HepG2 (cell line): ENCODE data around the gene FANCF. TPM values are rescaled to one million over a fixed set of nuclear protein-coding genes. Genes with fewer than 3 reads are reported as not detected.

Experiments used
- AGO1 ChIP-seq: fragments of 200-400 bp; formaldehyde crosslinking; IDR thresholded peaks from 2 replicates; pipeline ENCODE4 v1.6.1; 2017; ENCODE audit warnings: mild to moderate bottlenecking, low read depth, low read length, moderate library complexity; ENCODE audit not compliant: poor library complexity, severe bottlenecking
- CEBPB ChIP-seq: IDR thresholded peaks from 2 replicates; pipeline ENCODE4 v1.6.1; 2011; ENCODE audit warnings: low read depth, low read length, improper control_type of control experiment, borderline replicate concordance
- GFI1 ChIP-seq: sonication (generic); formaldehyde crosslinking; IDR thresholded peaks from 2 replicates; pipeline ENCODE4 v1.5.0; 2020; ENCODE audit warnings: missing genetic modification reagents, mild to moderate bottlenecking, borderline replicate concordance
- HDAC2 ChIP-seq: sonication (generic); formaldehyde crosslinking; IDR thresholded peaks from 2 replicates; pipeline ENCODE4 v1.4.0; 2020; ENCODE audit warnings: missing genetic modification reagents
- KAT7 ChIP-seq: IDR thresholded peaks from 2 replicates; pipeline ENCODE4 v1.6.1; 2018; ENCODE audit warnings: borderline replicate concordance, missing compliant biosample characterization
- KLF11 ChIP-seq: IDR thresholded peaks from 2 replicates; pipeline ENCODE4 v1.6.1; 2016; ENCODE audit warnings: missing compliant biosample characterization
- PLRG1 ChIP-seq: fragments of 450-650 bp; conservative IDR thresholded peaks from 2 replicates; pipeline ENCODE4 v1.6.1; 2016
- SIX1 ChIP-seq: sonication (generic); formaldehyde crosslinking; IDR thresholded peaks from 2 replicates; pipeline ENCODE4 v1.4.0; 2020; ENCODE audit warnings: missing genetic modification reagents, borderline replicate concordance
- TARDBP ChIP-seq: sonication (generic); formaldehyde crosslinking; IDR thresholded peaks from 2 replicates; pipeline ENCODE4 v1.8.0; 2022; ENCODE audit warnings: mild to moderate bottlenecking, missing genetic modification reagents
- ZNF296 ChIP-seq: sonication (generic); formaldehyde crosslinking; conservative IDR thresholded peaks from 2 replicates; pipeline ENCODE4 v1.5.0; 2020; ENCODE audit warnings: mild to moderate bottlenecking, missing genetic modification reagents
- ZNF546 ChIP-seq: sonication (generic); formaldehyde crosslinking; conservative IDR thresholded peaks from 2 replicates; pipeline ENCODE4 v1.8.1; 2023; ENCODE audit warnings: mild to moderate bottlenecking, missing genetic modification reagents
- ZNF616 ChIP-seq: sonication (generic); formaldehyde crosslinking; IDR thresholded peaks from 2 replicates; pipeline ENCODE4 v1.5.0; 2020; ENCODE audit warnings: low read depth, mild to moderate bottlenecking, missing genetic modification reagents
- ZSCAN20 ChIP-seq: sonication (generic); formaldehyde crosslinking; IDR thresholded peaks from 2 replicates; pipeline ENCODE4 v1.4.0; 2020; ENCODE audit warnings: missing genetic modification reagents, mild to moderate bottlenecking, borderline replicate concordance
- polyA plus RNA-seq, 8 experiments: library from polyadenylated mRNA; depleted of rRNA in 3 of 8; stranded (reverse) in 7 of 8; unstranded in 1 of 8; fragments of >200 nt; fragmentation: Illumina TruSeq in 4 of 8; extraction: Trizol in 4 of 8; gene quantifications; 2 replicates each; pipeline versions ENCODE4 v1.2.1 to v1.2.3, GENCODE V29; 2011 to 2016; ENCODE audit warnings: low read depth in 4 of 8, missing spikeins in 1 of 8, mixed read lengths in 1 of 8; ENCODE audit not compliant: insufficient read depth in 1 of 8
- total RNA-seq, 5 experiments: library from RNA; depleted of rRNA; stranded (reverse); fragments of >200 nt; fragmentation: Illumina TruSeq; extraction: Trizol; gene quantifications; 2 replicates each; pipeline ENCODE4 v1.2.3, GENCODE V29; 2016; ENCODE audit warnings: low read depth in 1 of 5
- TF ChIP-seq, protein P1 (sequence below): sonication (generic); formaldehyde crosslinking; IDR thresholded peaks from 2 replicates; pipeline ENCODE4 v1.8.1; 2022; ENCODE audit warnings: low read depth, mild to moderate bottlenecking, missing genetic modification reagents
- TF ChIP-seq, protein P2 (sequence below): sonication (generic); formaldehyde crosslinking; IDR thresholded peaks from 2 replicates; pipeline ENCODE4 v1.4.0; 2020; ENCODE audit warnings: missing genetic modification reagents, borderline replicate concordance
- TF ChIP-seq, protein P3 (sequence below): sonication (generic); formaldehyde crosslinking; IDR thresholded peaks from 2 replicates; pipeline ENCODE4 v1.4.0; 2020; ENCODE audit warnings: mild to moderate bottlenecking, missing genetic modification reagents
- TF ChIP-seq, protein P4 (sequence below): sonication (generic); formaldehyde crosslinking; IDR thresholded peaks from 2 replicates; pipeline ENCODE4 v1.5.0; 2020; ENCODE audit warnings: mild to moderate bottlenecking, missing genetic modification reagents, borderline replicate concordance
- TF ChIP-seq, protein P5 (sequence below): sonication (generic); formaldehyde crosslinking; IDR thresholded peaks from 2 replicates; pipeline ENCODE4 v1.9.0; 2021; ENCODE audit warnings: missing genetic modification reagents, mild to moderate bottlenecking, borderline replicate concordance
- TF ChIP-seq, protein P6 (sequence below): sonication (generic); formaldehyde crosslinking; IDR thresholded peaks from 2 replicates; pipeline ENCODE4 v1.5.0; 2020; ENCODE audit warnings: mild to moderate bottlenecking, missing genetic modification reagents, moderate library complexity

FANCF gene
- total and polyA plus RNA-seq, 2 of the 13 experiments (the other 11 are each of a cell fraction or from before 2014, with no cell fraction given), result 2.5 to 9.7 TPM

DNA sequence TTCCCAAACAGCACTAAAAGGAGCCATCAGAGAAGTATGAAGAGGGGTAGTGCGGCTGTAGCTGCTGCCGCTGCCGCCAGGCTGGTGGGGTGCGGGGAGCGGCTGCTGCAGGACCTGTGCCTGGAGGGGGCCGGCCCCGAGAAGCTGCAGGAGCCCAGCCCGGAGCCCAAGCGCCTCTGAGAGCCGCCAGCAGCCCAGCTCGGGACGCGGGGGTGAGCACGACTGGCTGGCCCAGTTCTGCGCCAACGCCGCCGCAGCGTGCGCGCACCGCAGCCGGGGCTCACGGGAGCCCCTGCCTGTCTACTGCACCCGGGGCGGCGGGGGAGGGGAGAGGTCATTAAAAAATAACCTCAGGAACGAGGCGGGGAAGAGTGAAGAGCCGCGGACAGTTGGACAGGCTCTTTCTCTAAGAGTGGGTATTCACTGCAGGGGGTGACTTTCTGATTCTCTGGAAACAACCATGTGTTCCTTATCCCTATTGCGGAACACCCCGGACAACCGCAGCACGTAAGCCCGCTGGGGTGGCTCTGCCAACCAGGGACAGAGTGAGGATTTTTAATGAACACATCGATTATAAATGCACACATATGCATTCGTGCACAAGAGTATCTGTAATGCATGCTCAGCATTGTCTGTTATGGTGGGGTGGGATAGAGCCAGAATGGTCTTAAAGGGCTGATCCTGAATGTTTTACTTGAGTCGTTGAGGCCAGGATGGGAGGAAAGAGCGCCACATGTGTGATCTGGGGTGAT lies 41.2 kb upstream of the FANCF start (continued):
- TF ChIP-seq ZNF546 (CRISPR knock-in tag), result peak; percentile 74; the same call in 1 of the 2 replicates
- TF ChIP-seq, protein P1, sequence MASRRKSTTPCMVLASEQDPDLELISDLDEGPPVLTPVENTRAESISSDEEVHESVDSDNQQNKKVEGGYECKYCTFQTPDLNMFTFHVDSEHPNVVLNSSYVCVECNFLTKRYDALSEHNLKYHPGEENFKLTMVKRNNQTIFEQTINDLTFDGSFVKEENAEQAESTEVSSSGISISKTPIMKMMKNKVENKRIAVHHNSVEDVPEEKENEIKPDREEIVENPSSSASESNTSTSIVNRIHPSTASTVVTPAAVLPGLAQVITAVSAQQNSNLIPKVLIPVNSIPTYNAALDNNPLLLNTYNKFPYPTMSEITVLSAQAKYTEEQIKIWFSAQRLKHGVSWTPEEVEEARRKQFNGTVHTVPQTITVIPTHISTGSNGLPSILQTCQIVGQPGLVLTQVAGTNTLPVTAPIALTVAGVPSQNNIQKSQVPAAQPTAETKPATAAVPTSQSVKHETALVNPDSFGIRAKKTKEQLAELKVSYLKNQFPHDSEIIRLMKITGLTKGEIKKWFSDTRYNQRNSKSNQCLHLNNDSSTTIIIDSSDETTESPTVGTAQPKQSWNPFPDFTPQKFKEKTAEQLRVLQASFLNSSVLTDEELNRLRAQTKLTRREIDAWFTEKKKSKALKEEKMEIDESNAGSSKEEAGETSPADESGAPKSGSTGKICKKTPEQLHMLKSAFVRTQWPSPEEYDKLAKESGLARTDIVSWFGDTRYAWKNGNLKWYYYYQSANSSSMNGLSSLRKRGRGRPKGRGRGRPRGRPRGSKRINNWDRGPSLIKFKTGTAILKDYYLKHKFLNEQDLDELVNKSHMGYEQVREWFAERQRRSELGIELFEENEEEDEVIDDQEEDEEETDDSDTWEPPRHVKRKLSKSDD (CRISPR knock-in tag), result no peak
- no peak for TF ChIP-seq ZNF616
- no peak for TF ChIP-seq ZNF296 (CRISPR knock-in tag)
- TF ChIP-seq, protein P2, sequence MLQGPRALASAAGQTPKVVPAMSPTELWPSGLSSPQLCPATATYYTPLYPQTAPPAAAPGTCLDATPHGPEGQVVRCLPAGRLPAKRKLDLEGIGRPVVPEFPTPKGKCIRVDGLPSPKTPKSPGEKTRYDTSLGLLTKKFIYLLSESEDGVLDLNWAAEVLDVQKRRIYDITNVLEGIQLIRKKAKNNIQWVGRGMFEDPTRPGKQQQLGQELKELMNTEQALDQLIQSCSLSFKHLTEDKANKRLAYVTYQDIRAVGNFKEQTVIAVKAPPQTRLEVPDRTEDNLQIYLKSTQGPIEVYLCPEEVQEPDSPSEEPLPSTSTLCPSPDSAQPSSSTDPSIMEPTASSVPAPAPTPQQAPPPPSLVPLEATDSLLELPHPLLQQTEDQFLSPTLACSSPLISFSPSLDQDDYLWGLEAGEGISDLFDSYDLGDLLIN, result no peak
- TF ChIP-seq AGO1, result no peak
- peak; percentile 33; the same call in 1 of the 2 replicates for TF ChIP-seq KAT7
- peak; percentile 41; the same call in 1 of the 2 replicates for TF ChIP-seq CEBPB
- TF ChIP-seq, protein P3, sequence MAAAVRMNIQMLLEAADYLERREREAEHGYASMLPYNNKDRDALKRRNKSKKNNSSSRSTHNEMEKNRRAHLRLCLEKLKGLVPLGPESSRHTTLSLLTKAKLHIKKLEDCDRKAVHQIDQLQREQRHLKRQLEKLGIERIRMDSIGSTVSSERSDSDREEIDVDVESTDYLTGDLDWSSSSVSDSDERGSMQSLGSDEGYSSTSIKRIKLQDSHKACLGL (CRISPR knock-in tag), result no peak
- TF ChIP-seq, protein P4, sequence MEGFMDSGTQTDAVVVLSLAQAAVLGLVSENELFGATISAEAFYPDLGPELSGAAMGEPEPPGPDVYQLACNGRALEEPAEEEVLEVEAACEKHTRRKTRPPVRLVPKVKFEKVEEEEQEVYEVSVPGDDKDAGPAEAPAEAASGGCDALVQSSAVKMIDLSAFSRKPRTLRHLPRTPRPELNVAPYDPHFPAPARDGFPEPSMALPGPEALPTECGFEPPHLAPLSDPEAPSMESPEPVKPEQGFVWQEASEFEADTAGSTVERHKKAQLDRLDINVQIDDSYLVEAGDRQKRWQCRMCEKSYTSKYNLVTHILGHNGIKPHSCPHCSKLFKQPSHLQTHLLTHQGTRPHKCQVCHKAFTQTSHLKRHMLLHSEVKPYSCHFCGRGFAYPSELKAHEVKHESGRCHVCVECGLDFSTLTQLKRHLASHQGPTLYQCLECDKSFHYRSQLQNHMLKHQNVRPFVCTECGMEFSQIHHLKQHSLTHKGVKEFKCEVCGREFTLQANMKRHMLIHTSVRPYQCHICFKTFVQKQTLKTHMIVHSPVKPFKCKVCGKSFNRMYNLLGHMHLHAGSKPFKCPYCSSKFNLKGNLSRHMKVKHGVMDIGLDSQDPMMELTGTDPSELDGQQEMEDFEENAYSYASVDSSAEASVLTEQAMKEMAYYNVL (CRISPR knock-in tag), result no peak
- TF ChIP-seq HDAC2, result no peak
- no peak for TF ChIP-seq SIX1 (CRISPR knock-in tag)
- TF ChIP-seq ZSCAN20 (CRISPR knock-in tag), result no peak; the same call in 1 of the 2 replicates
- no peak for TF ChIP-seq PLRG1
- TF ChIP-seq, protein P5, sequence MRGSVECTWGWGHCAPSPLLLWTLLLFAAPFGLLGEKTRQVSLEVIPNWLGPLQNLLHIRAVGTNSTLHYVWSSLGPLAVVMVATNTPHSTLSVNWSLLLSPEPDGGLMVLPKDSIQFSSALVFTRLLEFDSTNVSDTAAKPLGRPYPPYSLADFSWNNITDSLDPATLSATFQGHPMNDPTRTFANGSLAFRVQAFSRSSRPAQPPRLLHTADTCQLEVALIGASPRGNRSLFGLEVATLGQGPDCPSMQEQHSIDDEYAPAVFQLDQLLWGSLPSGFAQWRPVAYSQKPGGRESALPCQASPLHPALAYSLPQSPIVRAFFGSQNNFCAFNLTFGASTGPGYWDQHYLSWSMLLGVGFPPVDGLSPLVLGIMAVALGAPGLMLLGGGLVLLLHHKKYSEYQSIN, result no peak
- TF ChIP-seq, protein P6, sequence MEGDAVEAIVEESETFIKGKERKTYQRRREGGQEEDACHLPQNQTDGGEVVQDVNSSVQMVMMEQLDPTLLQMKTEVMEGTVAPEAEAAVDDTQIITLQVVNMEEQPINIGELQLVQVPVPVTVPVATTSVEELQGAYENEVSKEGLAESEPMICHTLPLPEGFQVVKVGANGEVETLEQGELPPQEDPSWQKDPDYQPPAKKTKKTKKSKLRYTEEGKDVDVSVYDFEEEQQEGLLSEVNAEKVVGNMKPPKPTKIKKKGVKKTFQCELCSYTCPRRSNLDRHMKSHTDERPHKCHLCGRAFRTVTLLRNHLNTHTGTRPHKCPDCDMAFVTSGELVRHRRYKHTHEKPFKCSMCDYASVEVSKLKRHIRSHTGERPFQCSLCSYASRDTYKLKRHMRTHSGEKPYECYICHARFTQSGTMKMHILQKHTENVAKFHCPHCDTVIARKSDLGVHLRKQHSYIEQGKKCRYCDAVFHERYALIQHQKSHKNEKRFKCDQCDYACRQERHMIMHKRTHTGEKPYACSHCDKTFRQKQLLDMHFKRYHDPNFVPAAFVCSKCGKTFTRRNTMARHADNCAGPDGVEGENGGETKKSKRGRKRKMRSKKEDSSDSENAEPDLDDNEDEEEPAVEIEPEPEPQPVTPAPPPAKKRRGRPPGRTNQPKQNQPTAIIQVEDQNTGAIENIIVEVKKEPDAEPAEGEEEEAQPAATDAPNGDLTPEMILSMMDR (CRISPR knock-in tag), result 0 out of 2 replicates have a peak, but pooled peaks have one; percentile 8
- no peak for TF ChIP-seq KLF11
- peak; percentile 53 for TF ChIP-seq GFI1 (CRISPR knock-in tag)
- TF ChIP-seq TARDBP (CRISPR knock-in tag), result peak; percentile 72; the same call in 1 of the 2 replicates
